A673 (cell line): Measurements from ENCODE around the gene METAP2. TPM values are rescaled to one million over a fixed set of nuclear protein-coding genes. Genes with fewer than 3 reads are reported as not detected.
"Not testable (repeated sequence)": the region's sequence is repeated elsewhere in the genome, so short reads cannot be mapped to it uniquely, and the experiment has no call there.

Experiments used
- BruUV-seq: library from RNA; stranded (reverse); fragments of 400-500 nt; replicated peaks from 2 replicates; lab custom pipeline; 2021; lab: Mats Ljungman, UMichigan
- CTCF ChIA-PET: fragments of 300-600 bp; sonication (Branson Sonifier 250); formaldehyde crosslinking; loops from one replicate; lab custom pipeline; 2022; ENCODE audit warnings: antibody characterized with exemption; lab: Charles Lee
- POLR2A ChIA-PET: fragments of 300-600 bp; sonication (Branson Sonifier 250); formaldehyde crosslinking; loops from one replicate; lab custom pipeline; 2022; ENCODE audit warnings: antibody characterized with exemption; ENCODE audit not compliant: low non-redundant PET; lab: Charles Lee
- DNase-seq: peaks from one replicate; pipeline ENCODE4 v3.0.0-alpha.2; 2015; ENCODE audit warnings: low spot score
- H3K27ac ChIP-seq: fragments of 200-600 bp; sonication (generic); 2 replicates; pipeline ENCODE4 v1.5.1; 2016; ENCODE audit warnings: mixed run types, low read depth, mild to moderate bottlenecking, mixed read lengths, antibody characterized with exemption, low read length; ENCODE audit not compliant: poor library complexity, severe bottlenecking
- H3K27me3 ChIP-seq: fragments of 200-600 bp; sonication (generic); replicated peaks from 2 replicates; pipeline ENCODE4 v1.6.1; 2017; ENCODE audit warnings: mixed run types, low read depth, mild to moderate bottlenecking, mixed read lengths, antibody characterized with exemption, low read length; ENCODE audit not compliant: insufficient read depth, poor library complexity
- H3K36me3 ChIP-seq: fragments of 200-600 bp; sonication (generic); 2 replicates; pipeline ENCODE4 v1.6.1; 2016; ENCODE audit warnings: mixed run types, mild to moderate bottlenecking, mixed read lengths, antibody characterized with exemption, low read length; ENCODE audit not compliant: insufficient read depth, poor library complexity, severe bottlenecking
- H3K4me1 ChIP-seq: fragments of 200-600 bp; sonication (generic); 2 replicates; pipeline ENCODE4 v1.6.1; 2017; ENCODE audit warnings: mixed run types, mild to moderate bottlenecking, mixed read lengths, antibody characterized with exemption, low read length; ENCODE audit not compliant: insufficient read depth, poor library complexity, severe bottlenecking
- H3K4me3 ChIP-seq: fragments of 200-600 bp; sonication (generic); 2 replicates; pipeline ENCODE4 v1.5.1; 2016; ENCODE audit warnings: low read depth, mixed run types, mild to moderate bottlenecking, mixed read lengths, low read length; ENCODE audit not compliant: poor library complexity, severe bottlenecking
- H3K9me3 ChIP-seq: fragments of 200-600 bp; sonication (generic); 2 replicates; pipeline ENCODE4 v1.6.1; 2016; ENCODE audit warnings: mixed run types, low read depth, mild to moderate bottlenecking, mixed read lengths, antibody characterized with exemption, low read length; ENCODE audit not compliant: poor library complexity, severe bottlenecking
- EZH2 ChIP-seq: fragments of 200-600 bp; sonication (generic); IDR thresholded peaks from 2 replicates; pipeline ENCODE4 v1.6.1; 2017; ENCODE audit warnings: borderline replicate concordance, low read depth, mild to moderate bottlenecking, mixed read lengths, antibody characterized with exemption, low read length; ENCODE audit not compliant: poor library complexity, severe bottlenecking
- intact Hi-C: fragments of 100-400 bp; cut with micrococcal nuclease; formaldehyde crosslinking; loops from one replicate; pipeline ENCODE4 v1.10.0; 2022; ENCODE audit not compliant: unreplicated experiment
- total RNA-seq: library from RNA; stranded (reverse); gene quantifications from 2 replicates; pipeline ENCODE4 v1.2.3, GENCODE V29; 2021
- TF ChIP-seq, protein P1 (sequence below): fragments of 300-800, 200-600 bp; sonication (generic); conservative IDR thresholded peaks from 2 replicates; pipeline ENCODE4 v1.5.1; 2017; ENCODE audit warnings: low read depth, mild to moderate bottlenecking, antibody characterized with exemption, low read length, moderate library complexity, mixed read lengths

The METAP2 gene
- total RNA-seq, 1 experiment from 2014 or later: 135 TPM

DNA sequence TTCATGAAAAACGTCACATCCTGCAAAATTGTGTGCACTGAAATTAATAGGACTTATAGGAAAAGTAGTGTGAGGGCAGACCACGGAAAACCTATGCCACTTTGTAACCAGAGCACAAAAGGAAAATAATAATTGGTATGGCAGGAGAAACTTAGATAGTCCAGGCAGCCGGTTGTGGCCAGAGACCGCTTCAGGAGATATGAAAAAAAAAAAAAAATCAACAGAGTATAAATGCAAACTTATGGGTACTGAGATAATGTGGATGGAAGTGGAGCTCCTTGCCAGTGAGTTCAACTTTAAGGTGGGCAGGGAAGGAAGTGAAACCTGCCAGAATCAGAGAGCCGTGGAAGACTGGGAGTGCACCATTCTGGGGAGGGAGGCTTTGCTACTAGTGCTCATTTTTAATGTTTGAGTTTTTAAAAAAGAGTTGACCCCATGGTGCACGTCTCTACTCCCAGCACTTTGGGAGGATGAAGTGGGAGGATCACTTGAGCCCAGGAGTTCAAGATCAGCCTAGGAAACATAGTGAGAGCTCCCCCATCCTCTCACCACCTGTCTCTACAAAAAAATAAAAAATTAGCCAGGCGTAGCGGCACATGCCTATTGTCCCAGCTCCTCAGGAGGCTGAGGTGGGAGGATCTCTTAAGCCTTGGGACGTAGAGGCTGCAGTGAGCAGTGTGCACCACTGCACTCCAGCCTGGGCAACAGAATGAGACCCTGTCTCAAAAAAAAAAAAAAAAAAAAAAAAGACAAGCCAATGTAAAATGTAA lies 34.3 kb upstream of the METAP2 start:
- Histone ChIP-seq H3K27me3 (no peaks in the 10 kb centered on the region), H3K36me3 (no peaks in the 10 kb centered on the region), H3K4me1 (no peaks in the 10 kb centered on the region), H3K4me3 (no peak overlapping the region), H3K9me3 (no peaks in the 10 kb centered on the region), H3K27ac (no peak overlapping the region)
- ChIA-PET POLR2A (no interaction called here), CTCF (no interaction called here)
- intact Hi-C loops: no loop called here
- TF ChIP-seq EZH2: no peak
- TF ChIP-seq, protein P1, sequence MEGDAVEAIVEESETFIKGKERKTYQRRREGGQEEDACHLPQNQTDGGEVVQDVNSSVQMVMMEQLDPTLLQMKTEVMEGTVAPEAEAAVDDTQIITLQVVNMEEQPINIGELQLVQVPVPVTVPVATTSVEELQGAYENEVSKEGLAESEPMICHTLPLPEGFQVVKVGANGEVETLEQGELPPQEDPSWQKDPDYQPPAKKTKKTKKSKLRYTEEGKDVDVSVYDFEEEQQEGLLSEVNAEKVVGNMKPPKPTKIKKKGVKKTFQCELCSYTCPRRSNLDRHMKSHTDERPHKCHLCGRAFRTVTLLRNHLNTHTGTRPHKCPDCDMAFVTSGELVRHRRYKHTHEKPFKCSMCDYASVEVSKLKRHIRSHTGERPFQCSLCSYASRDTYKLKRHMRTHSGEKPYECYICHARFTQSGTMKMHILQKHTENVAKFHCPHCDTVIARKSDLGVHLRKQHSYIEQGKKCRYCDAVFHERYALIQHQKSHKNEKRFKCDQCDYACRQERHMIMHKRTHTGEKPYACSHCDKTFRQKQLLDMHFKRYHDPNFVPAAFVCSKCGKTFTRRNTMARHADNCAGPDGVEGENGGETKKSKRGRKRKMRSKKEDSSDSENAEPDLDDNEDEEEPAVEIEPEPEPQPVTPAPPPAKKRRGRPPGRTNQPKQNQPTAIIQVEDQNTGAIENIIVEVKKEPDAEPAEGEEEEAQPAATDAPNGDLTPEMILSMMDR: no peak
- no peak for DNase-seq
- BruUV-seq: no TSS peak

DNA sequence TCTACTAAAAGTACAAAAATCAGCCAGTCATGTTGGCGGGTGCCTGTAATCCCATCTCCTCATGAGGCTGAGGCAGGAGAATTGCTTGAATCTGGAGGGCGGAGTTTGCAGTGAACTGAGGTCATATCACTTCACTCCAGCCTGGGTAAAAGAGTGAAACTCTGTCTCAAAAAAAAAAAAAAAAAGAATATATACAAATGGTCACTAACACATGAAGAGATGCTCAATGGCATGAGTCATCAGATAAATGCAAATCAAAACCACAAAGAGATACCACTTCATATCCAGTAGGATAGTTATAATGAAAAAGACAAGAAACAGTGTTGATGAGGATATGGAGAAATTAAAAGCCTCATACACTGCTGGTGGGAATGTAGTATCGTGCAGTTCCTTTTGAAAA lies 33.6 kb upstream of the METAP2 start:
- no peaks in the 10 kb centered on the region for H3K4me1 ChIP-seq
- no peaks in the 10 kb centered on the region for H3K9me3 ChIP-seq
- no peak overlapping the region for H3K4me3 ChIP-seq
- ChIA-PET CTCF (no interaction called here), POLR2A (no interaction called here)
- intact Hi-C loops: no loop called here
- TF ChIP-seq EZH2: no peak
- TF ChIP-seq, protein P1: no peak
- no peaks in the 10 kb centered on the region for H3K27me3 ChIP-seq
- BruUV-seq: no TSS peak
- peak; percentile 37 for DNase-seq
- H3K27ac ChIP-seq: no peak overlapping the region
- no peaks in the 10 kb centered on the region for H3K36me3 ChIP-seq

DNA sequence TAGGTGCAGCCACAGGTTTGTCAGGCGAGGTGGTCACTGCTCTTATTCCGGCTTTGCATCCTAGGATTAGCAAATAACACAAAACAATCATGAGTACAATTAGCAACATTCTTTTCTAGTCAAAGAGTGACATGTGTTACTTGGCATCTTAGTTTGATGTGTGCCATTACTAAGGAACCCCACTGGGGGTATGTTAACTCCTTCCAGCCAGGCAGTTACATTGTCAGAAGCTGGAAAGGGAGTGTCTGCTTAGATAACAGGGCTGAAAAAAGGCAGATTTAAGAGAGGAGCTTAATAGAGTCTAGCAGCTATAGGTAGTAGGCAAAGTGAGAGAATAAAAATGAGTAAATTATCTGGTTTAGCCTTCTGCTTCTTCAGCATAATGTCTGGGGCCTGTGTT lies 30.5 kb upstream of the METAP2 start:
- no peaks in the 10 kb centered on the region for H3K27me3 ChIP-seq
- CTCF ChIA-PET: no interaction called here
- POLR2A ChIA-PET: no interaction called here
- intact Hi-C loops: no loop called here
- H3K4me1 ChIP-seq: no peaks in the 10 kb centered on the region
- H3K4me3 ChIP-seq: no peak overlapping the region
- H3K9me3 ChIP-seq: no peaks in the 10 kb centered on the region
- no peak overlapping the region for H3K27ac ChIP-seq
- no peaks in the 10 kb centered on the region for H3K36me3 ChIP-seq
- no peak for DNase-seq
- TF ChIP-seq EZH2: no peak
- TF ChIP-seq, protein P1: no peak
- no TSS peak for BruUV-seq

DNA sequence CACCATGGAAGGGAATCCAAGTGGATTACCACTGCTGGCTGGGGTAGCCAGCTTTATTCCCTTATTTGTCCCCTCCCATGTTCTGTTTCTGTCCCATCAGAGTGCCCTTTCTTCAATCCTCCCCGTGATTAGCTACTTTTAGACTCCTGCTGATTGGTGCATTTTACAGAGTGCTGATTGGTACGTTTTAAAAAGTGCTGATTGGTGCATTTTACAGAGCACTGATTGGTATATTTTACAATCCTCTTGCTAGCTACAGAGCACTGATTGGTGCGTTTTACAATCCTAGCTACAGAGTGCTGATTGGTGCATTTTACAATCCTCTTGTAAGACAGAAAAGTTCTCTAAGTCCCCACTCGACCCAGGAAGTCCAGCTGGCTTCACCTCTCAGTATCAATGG lies 28.9 kb upstream of the METAP2 start:
- CTCF ChIA-PET, H3K4me1 ChIP-seq, intact Hi-C loops, H3K27me3 ChIP-seq, H3K36me3 ChIP-seq, H3K4me3 ChIP-seq, H3K27ac ChIP-seq, BruUV-seq, H3K9me3 ChIP-seq, DNase-seq: not testable (repeated sequence)
- POLR2A ChIA-PET: interaction anchor here (0.7 kb wide), 1 partner anchor 16 kb away, joined by 4 read pairs; no protein-coding TSS in a partner anchor
